SK-N-SH (cell line): ENCODE data around the gene MOCOS.
A peak's percentile ranks its signal among the peaks of the same experiment; 100 is the strongest.

ENCODE experiments used
- CHD2 ChIP-seq: fragments of 150-350 bp; IDR thresholded peaks from 2 replicates; pipeline ENCODE4 v1.6.1; 2018; ENCODE audit warnings: low read length; ENCODE audit not compliant: partially characterized antibody
- EP300 ChIP-seq, 2 experiments: IDR thresholded peaks; 2 replicates each; pipeline versions ENCODE4 v1.4.0 to v1.6.1; 2012; ENCODE audit warnings: borderline replicate concordance in 1 of 2, low read depth in 1 of 2, low read length in 1 of 2
- FOXM1 ChIP-seq: IDR thresholded peaks from 2 replicates; pipeline ENCODE4 v1.4.0; 2012; ENCODE audit warnings: low read depth, mild to moderate bottlenecking
- TF ChIP-seq, protein P1 (sequence below): fragments of 200-600 bp; sonication (generic); IDR thresholded peaks from 2 replicates; pipeline ENCODE4 v1.6.1; 2017; ENCODE audit warnings: antibody characterized with exemption, mild to moderate bottlenecking, moderate library complexity
- TF ChIP-seq, protein P2 (sequence below): IDR thresholded peaks from 2 replicates; pipeline ENCODE4 v1.4.0; 2012; ENCODE audit warnings: low read depth

DNA sequence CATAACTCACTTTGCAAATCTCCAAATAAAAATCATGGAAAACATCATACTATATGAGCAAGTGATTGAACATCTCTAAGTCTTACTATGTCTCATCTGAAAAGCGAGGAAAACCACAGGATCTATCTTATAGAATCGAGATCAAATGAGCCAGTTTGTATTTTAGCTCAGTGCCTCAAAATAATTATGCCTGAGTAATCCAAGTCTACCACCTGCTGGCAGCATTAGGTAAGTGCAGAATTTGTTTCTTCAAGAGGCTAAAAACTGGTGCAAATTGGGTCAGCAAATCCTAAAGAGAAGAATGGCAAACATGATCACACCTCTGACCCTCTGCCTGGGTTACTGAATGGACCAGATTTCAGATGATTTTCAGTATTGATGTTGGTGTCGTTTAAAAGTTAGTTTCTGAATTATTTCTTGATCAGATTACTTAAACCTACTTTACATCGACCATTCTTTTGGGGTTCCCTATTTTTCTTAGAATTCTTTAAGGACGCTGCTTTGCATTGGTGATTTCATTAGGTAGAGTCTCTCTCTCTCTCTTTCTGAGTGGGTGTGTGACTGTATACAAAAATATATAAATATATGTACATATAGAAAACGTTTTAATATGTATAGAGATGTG lies 97.5 kb downstream of the MOCOS start:
- no peak for TF ChIP-seq CHD2
- TF ChIP-seq, protein P1, sequence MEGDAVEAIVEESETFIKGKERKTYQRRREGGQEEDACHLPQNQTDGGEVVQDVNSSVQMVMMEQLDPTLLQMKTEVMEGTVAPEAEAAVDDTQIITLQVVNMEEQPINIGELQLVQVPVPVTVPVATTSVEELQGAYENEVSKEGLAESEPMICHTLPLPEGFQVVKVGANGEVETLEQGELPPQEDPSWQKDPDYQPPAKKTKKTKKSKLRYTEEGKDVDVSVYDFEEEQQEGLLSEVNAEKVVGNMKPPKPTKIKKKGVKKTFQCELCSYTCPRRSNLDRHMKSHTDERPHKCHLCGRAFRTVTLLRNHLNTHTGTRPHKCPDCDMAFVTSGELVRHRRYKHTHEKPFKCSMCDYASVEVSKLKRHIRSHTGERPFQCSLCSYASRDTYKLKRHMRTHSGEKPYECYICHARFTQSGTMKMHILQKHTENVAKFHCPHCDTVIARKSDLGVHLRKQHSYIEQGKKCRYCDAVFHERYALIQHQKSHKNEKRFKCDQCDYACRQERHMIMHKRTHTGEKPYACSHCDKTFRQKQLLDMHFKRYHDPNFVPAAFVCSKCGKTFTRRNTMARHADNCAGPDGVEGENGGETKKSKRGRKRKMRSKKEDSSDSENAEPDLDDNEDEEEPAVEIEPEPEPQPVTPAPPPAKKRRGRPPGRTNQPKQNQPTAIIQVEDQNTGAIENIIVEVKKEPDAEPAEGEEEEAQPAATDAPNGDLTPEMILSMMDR: peak; percentile 92
- no peak for TF ChIP-seq EP300 (IDR thresholded peaks at IDR 0.05; ENCODE audit: borderline replicate concordance in 1 of 2, low read depth in 1 of 2, low read length in 1 of 2)
- no peak for TF ChIP-seq FOXM1
- TF ChIP-seq, protein P2, sequence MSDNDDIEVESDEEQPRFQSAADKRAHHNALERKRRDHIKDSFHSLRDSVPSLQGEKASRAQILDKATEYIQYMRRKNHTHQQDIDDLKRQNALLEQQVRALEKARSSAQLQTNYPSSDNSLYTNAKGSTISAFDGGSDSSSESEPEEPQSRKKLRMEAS: no peak
